NAMALWA (cell line): ENCODE results near the gene GTF2IRD2.
A peak's percentile ranks its signal among the peaks of the same experiment; 100 is the strongest.
"Not testable (repeated sequence)": the region's sequence is repeated elsewhere in the genome, so short reads cannot be mapped to it uniquely, and the experiment has no call there.

Experiments
- DNase-seq: peaks from one replicate; pipeline ENCODE4 v3.0.0-alpha.2; 2015; ENCODE audit warnings: low spot score

Gene GTF2IRD2

GRCh38 chr7:74850833-74851721, at the start of gene GTF2IRD2:
Gene GTF2IRD2, minus strand, starts transcription at chr7:74851605. Its CDS starts 15,227 bp downstream, at chr7:74836378.
- not testable (repeated sequence) for DNase-seq

DNA sequence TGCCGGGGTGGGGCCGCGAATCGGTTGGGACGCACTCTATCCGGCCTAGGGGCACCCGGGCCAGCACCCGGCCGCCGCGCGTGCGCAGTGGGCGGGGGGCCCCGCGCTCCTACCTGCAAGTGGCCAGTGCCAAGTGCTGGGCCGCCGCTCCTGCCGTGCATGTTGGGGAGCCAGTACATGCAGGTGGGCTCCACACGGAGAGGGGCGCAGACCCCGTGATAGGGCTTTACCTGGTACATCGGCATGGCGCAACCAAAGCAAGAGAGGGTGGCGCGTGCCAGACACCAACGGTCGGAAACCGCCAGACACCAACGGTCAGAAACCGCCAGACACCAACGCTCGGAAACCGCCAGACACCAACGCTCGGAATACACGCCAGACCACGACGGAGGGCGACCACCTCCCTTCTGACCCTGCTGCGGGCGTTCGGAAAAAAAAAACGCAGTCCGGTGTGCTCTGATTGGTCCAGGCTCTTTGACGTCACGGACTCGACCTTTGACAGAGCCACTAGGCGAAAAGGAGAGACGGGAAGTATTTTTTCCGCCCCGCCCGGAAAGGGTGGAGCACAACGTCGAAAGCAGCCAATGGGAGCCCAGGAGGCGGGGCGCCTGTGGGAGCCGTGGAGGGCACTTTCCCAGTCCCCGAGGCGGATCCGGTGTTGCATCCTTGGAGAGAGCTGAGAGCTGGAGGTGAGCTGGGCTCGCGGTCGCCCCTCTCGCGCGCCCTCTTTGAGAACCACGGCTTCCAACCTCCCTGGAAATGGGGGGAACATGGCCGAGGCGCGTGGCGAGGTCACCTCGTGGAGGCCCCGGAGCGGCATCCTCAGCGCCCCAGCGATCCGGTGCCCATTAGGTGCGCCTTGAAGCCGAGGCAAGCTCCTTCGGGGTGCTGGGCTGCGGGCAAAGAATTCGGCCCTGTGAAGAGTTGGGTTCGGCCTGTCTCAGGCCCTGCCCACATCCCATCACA, 39.0 kb upstream of the GTF2IRD2 start:
- DNase-seq = peak; percentile 88

GRCh38 chr7:74889518-74890129, 38.2 kb upstream of the GTF2IRD2 start:
- not testable (repeated sequence) for DNase-seq

DNA sequence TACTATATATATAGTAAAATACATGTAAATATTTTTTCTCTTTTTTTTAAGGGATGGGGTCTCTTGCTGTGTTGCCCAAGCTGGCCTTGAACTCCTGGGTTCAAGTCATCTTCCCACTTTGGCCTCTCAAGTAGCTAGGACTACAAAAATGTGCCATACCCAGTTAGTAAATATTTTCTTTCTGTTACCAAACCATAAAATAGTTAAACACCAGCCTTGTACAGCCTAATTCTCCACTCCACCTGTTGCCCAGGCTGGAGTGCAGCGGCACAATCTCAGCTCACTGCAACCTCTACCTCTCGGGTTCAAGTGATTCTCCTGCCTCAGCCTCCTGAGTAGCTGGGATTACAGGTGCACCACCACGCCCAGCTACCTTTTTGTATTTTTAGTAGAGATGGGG, 33.9 kb upstream of the GTF2IRD2 start:
- DNase-seq = not testable (repeated sequence)

- DNase-seq = not testable (repeated sequence)
These were observed 30.7 kb upstream of the GTF2IRD2 start for GRCh38 chr7:74882110-74882509.

DNA sequence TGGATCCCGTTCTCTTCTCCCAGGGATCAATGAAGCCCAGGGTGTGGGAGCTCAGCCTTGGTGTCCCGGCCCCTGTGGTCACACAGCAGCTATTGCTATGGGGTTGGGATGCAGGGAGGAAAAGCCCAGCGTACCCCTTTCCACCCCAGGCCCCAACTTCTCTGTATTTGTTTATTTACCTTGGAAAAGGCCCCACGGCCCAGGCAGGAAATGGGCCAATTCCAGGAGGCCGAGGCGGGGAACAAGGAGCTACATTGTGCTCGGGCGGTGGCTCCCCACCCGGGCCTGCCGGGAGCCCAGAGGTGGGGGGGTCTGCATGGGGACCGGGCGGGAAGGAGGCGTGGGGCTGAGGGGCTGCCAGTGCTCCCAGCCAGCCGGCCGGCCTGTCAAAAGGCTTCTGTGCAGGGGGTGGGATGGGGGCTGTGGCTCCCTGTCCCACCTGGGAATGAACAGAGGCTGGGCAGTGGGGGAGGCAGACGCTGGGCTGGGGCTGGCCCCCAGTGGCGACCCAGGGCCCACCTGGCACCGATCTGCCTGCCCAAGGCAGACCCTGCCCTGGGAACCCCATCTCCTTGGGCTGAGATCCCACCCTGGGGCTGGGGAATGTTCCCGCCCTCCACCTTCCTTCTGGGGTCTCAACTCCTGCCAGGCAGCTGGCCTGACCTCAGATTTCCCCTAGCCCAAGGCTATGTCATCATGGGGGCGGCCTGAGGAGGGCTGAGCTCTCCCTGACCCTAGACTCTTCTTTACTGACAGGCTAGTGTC, 23.5 kb upstream of the GTF2IRD2 start:
- not testable (repeated sequence) for DNase-seq

DNA sequence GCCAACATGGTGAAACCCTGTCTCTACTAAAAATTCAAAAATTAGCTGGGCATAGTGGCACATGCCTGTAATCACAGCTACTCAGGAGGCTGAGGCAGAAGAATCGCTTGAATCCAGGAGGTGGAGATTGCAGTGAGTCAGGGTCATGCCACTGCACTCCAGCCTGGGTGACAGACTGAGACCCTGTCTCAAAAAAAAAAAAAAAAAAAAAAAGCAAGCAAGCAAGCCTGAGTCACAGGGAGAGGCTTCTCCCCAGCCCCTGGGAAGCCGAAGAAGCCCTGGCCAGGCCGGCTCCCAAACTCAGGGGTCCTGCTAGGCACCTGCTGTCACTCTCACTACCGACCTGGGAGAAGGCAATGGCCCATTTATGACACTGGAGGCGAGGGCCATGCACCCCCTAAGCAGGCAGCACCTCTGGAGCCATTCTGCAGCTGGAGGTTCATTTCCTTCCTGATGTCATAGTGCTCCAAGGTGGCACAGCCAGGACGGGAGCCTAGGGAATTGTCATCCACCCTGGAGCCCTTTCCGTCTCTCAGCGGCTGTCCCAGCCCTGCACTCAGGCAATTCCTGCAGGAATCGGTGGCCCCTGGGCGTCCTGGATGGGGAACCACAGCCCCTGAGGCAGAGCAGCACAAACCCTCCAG, 22.8 kb upstream of the GTF2IRD2 start:
- DNase-seq = not testable (repeated sequence)

- not testable (repeated sequence) for DNase-seq
These were observed 21.1 kb upstream of the GTF2IRD2 start for GRCh38 chr7:74872542-74872941.

DNA sequence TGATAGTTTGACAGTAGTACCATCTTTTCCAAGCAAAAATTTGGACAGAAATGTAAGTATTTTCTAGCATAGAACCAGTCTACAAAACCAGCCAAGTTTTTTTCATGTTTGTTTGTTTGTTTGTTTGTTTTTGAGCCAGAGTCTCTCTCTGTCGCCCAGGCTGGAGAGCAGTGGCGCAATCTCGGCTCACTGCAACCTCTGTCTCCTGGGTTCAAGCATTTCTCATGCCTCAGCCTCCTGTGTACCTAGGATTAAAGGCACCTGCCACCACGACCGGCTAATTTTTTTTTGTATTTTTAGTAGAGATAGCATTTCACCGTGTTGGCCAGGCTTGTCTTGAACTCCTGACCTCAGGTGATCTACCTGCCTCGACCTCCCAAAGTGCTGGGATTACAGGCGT, 14.4 kb upstream of the GTF2IRD2 start:
- DNase-seq = not testable (repeated sequence)

DNA sequence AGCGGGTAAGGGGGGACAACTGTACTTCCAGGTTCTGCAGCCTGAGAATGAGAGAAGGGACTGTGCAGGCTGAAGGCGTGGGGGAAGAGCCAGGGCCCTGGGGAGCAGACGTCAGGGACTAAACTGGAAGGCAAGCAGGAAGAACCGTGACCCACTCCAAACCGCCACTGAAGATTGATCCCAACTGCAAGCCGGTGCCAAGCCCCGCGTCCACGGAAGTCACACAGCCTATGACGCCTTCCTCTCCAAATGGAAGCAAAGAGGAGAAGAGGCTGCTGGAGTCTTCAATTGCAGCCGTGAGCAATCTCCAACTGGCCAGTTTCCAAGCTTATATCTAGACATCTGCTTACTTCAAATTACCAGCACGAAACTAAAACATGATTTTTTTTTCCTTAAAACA, 1.6 kb downstream of the GTF2IRD2 start:
- DNase-seq = not testable (repeated sequence)

DNA sequence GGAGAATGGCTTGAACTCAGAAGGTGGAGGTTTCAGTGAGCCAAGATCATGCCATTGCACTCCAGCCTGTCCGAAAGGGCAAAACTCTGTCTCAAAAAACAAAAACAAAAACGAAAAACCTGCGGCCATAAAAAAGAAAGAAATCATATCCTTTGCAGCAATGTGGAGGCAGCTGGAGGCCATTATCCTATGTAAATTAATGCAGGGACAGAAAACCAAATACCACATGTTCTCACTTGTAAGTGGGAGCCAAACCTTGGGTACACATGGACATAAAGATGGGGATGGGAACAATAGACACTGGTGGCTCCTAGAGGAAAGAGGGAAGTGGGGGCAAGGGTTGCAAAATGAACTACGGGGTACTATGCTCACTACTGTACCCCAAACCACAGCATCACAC, 21.0 kb downstream of the GTF2IRD2 start:
- DNase-seq = not testable (repeated sequence)

DNA sequence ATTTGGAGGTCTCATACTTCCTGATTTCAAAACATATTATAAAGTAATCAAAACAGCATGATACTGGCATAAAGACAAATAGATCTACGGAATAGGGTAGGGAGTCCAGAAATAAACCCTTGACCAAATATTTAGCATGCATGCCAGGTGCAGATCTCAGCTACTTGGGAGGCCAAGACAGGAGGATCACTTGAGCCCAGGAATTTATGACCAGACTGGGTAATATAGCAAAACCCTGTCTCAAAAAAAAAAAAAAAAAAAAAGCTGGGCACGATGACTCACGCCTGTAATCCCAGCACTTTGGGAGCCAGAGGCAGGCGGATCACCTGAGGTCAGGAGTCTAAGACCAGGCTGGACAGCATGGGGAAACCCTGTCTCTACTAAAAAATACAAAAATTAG, 21.4 kb downstream of the GTF2IRD2 start:
- DNase-seq = not testable (repeated sequence)

DNA sequence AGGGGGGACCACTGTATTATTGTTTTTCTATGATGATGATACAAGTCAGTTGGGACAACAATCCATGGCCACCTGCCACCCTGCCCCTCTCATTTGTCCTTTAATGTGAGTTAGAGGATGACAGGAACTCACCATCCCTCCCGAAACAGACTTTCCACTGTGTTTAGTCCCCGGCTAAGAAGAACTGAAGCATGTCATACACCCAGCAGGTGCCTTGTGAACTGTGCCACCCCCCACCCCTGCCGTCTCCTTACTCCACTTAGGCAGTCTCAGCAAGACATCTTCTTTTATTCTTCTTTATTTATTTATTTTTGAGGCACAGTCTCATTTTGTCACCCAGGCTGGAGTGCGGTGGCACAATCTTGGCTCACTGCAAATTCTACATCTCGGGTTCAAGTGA, 30.1 kb downstream of the GTF2IRD2 start:
- DNase-seq = not testable (repeated sequence)

DNA sequence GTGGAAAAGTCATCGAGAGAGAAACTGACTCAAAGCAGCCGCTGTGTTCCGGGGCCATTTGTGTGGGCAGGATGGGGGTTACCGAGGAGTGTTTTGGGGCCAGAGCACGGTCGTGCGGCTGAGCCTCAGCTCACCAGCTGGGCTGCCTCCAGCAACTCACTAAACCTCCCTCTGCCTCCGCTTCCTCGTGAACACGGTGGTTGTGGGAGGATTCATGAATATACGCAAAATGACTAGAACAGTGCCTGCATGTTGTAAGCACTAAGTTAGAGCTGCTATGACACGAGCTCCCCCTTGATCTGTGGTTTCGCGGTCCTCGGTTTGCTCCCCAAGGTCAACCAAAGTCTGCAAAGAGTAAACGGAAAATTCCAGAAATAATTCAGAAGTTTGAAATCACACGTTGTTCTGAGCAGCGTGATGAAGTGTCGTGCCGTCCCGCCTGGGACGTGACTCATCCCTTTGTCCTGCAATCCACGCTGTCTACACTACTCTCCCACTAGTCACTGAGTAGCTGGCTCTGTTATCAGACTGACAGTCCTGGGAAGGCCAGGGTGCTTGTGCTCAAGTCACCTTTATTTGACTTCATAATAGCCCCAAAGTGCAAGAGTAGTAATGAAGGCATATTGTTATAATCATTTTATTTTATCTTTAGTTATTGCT, 31.1 kb downstream of the GTF2IRD2 start:
- DNase-seq = not testable (repeated sequence)

DNA sequence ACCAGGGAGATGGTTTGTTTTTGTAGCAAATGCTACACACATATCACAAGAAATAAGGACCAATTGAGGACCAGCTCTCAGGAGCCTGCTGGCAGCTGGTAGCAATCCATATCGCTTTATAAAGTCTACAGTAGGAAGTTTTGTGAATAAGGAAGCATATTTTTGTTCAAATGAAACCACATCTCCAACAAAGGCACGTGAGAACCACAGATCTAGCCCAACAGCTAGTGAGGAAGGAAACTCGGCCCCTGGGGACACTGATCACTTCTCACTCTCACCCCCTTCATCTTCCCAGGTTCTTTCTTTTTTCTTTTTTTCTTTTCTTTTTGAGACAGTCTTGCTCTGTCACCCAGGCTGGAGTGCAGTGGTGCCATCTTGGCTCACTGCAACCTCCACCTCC, 35.5 kb downstream of the GTF2IRD2 start:
- DNase-seq = not testable (repeated sequence)

DNA sequence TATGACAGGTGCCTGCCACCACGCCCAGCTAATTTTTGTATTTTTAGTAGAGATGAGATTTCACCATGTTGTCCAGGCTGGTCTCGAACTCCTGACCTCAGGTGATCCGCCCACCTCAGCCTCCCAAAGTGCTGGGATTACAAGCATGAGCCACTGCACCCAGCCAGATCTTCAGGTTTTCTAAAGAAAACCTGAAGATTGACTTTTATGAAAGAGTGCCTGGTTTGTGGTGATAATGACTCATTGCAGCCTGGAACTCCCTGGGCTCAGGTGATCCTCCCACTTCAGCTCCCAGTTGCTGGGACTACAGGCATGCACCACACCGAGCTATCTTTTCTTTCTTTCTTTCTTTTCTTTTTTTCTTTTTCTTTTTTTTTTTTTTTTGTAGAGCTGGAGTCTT, 52.8 kb downstream of the GTF2IRD2 start:
- not testable (repeated sequence) for DNase-seq

DNA sequence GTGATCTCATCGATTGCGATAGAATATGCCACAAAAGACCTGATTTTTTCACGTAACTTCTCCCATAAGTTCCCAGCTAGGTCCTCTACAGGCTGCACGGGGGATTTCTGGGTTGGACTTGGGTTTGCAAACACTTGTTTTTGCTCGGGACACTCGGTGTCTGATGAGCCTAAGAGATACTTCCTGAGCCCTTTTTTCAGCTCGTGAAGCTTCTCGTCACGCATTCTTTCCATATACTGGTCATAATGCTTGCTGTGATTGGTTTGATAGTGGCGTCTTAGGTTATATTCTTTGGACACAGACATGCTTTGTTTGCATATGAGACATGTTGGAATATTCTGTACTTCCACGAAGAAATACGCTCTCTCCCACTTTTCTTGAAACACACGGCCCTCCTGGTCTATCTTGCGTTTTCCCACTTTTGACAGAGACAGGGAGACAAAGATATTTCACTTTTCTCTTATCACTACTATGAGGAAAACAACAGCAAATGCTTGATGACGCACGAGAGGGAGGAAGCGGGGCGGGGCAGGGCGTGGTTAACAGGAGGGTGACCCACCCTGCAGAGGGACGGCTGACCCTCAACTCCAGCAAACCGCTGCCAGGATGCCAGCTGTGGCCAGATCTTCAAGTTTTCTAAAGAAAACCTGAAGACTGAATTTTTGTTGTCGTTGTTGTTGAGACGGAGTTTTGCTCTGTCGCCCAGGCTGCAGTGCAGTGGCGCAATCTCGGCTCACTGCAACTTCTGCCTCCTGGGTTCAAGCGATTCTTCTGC, 53.4 kb downstream of the GTF2IRD2 start:
- not testable (repeated sequence) for DNase-seq

- DNase-seq = not testable (repeated sequence)
These were observed 62.1 kb downstream of the GTF2IRD2 start for GRCh38 chr7:74789200-74789736.
